Activated naive CD8-positive, alpha-beta T cell (primary cell): ENCODE data around the gene ETV3.

Experiments used
- H3K27ac Mint-ChIP-seq: one replicate; pipeline ENCODE4 v1.8.0; 2021; ENCODE audit warnings: mixed read lengths
- H3K27me3 Mint-ChIP-seq: one replicate; pipeline ENCODE4 v1.8.0; 2021; ENCODE audit warnings: mixed read lengths
- H3K36me3 Mint-ChIP-seq: one replicate; pipeline ENCODE4 v1.8.0; 2021; ENCODE audit warnings: mixed read lengths
- H3K4me1 Mint-ChIP-seq: one replicate; pipeline ENCODE4 v1.8.0; 2021; ENCODE audit warnings: low read depth, mixed read lengths
- H3K4me3 Mint-ChIP-seq: one replicate; pipeline ENCODE4 v1.8.0; 2021; ENCODE audit warnings: mild to moderate bottlenecking, mixed read lengths
- H3K9me3 Mint-ChIP-seq: one replicate; pipeline ENCODE4 v1.8.0; 2021; ENCODE audit warnings: low read depth, mixed read lengths

ETV3 gene

DNA sequence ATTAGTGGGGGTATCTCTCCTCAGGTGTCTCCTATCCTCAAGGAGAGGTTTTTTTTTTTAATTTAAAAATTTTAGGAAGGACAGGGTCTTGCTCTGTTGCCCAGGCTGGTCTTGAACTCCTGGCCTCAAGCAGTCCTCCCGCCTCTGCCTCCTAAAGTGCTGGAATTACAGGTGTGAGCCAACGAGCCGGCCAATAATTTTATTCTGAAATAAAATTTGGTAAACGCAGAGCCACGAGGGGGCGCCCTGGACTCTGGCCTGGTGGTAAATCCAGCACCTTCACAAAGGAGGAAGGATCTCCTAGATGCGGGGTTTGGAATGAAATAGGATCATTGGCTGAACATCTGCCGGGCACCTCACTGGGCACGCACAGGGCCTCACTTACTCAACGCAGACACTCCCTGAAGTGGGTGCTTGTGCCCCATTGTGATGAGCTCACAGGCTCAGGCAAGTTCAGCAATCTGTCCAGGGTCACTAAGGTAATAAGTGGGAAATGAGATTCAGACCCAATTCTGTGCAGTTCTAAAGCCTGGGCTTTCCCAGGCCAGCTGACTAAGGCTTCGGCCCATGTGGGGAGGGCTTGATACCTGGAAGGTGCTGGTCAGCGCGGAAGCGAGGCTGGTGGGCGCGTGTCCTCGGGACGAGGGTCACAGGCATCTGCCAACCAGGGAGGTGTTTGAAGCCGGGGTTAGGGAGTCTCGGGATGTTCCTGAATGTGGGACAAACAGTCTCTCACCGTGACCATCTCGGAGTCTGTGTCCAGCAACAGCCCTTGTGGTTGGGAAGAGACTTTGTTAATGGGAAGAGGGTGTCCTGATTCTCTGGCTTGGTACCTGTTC lies 32.7 kb upstream of the ETV3 start:
- Mint-ChIP-seq H3K27me3 (peaks cover 3% of the 10 kb centered on the region), H3K27ac (no peak overlapping the region), H3K36me3 (no peaks in the 10 kb centered on the region), H3K4me1 (no peaks in the 10 kb centered on the region), H3K9me3 (no peaks in the 10 kb centered on the region), H3K4me3 (no peak overlapping the region)

DNA sequence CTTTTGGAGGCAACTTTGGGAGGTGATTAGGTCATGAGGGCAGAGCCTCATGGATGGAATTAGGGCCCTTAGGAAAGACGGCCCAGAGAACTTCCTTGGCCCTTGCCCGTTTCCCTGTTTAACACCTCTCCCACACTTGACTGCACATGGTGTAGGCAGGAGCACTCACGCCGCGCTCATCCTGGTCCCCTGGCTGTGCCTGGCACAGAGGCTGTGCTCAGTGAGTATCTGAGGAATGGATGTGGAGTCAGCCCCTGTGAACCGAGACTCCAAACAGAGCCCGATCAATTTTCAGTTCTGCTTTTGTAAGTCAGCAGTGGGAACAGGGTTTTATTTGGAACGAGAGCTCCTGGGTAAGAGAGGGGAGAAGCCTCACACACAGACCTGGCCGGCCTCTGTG lies 29.8 kb upstream of the ETV3 start:
- Mint-ChIP-seq H3K27me3 (peaks cover 6% of the 10 kb centered on the region), H3K36me3 (no peaks in the 10 kb centered on the region), H3K27ac (no peak overlapping the region), H3K4me1 (peaks cover 5% of the 10 kb centered on the region), H3K9me3 (no peaks in the 10 kb centered on the region), H3K4me3 (no peak overlapping the region)

DNA sequence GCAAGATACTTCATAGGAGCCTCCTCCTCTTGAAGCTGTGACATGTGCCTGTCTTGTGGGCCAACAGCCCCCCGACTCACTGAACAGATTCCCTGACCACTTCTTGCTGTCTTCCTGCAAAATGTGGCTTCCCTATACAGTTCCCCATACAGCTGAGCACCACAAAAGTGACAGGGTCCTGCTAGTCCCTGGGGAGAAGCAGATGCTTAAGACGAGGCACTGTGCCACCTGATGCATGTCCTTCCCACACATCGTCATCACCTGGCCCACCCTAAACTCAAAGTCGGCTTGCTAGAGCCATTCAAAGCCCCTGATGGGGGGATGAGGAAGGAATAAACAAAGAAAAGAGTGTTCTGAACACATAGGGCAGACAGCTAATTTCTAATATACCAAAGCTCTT lies 29.2 kb upstream of the ETV3 start:
- H3K27me3 Mint-ChIP-seq: peaks cover 6% of the 10 kb centered on the region
- H3K27ac Mint-ChIP-seq: no peak overlapping the region
- peaks cover 5% of the 10 kb centered on the region for H3K4me1 Mint-ChIP-seq
- no peaks in the 10 kb centered on the region for H3K36me3 Mint-ChIP-seq
- no peak overlapping the region for H3K4me3 Mint-ChIP-seq
- H3K9me3 Mint-ChIP-seq: no peaks in the 10 kb centered on the region

DNA sequence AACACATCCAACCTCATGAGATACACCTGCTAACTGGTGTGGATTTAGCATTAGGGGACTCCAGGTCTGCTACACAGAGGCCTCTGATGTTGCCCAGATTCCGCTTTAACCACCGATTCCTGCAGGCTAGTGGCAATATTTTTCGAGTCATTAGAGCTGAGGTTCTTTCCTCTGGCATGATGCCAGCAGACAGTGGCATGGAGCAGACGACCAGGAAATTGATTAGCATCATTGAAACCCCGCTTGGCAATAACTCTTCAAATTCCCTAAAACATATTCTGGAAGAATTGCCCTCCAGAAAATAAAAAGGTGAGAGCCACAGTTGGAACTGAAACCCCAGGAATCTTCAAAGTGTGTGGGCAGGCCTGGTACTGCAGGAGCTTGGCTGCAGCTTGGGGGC lies 28.4 kb upstream of the ETV3 start:
- Mint-ChIP-seq H3K27ac (no peak overlapping the region), H3K27me3 (peaks cover 5% of the 10 kb centered on the region), H3K4me1 (peaks cover 5% of the 10 kb centered on the region), H3K9me3 (no peaks in the 10 kb centered on the region), H3K36me3 (no peaks in the 10 kb centered on the region), H3K4me3 (no peak overlapping the region)

DNA sequence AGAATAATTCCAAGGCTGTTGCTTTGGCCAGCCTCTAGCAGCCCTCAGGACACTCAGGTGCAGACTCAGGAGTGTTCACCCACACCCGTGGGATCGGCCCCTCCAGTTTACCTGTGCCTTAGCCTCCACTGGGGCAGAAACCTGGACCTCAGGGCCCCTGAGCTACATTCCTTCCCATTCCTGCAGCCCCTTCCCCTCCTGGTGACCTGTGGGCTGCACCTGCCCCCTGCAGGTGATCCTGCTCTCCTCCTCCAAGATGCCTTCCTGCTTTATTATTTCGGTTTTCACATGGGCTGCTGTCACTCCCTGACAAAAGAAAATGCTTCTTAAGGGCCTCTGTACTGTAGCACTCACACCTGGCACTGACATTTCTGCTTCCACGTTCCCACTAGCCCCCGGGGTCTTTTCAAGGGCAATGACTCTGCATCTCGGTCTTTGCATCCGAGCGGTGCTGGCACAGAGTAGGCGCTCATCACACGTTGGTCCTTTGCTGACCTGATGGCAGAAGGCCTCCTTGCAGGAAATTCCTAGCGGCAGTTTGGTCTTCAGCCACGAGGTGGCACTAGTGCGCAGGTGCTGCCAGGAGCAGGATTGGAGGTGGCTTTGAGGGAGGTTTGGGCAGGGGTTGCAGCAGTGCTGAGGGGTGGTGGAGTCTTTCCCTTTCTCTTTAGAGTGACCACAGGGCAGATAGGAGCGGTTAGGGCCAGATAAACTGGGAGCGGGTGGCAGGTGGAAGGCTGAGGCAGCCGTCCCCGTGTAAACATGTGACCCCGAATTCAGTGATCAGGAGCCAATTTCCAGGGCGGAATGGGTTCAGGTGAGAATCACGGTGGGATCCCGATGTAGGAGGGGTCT lies 25.3 kb upstream of the ETV3 start:
- Mint-ChIP-seq H3K4me1 (peaks cover 5% of the 10 kb centered on the region), H3K36me3 (no peaks in the 10 kb centered on the region), H3K9me3 (no peaks in the 10 kb centered on the region), H3K4me3 (peak overlapping the region; percentile 57), H3K27ac (no peak overlapping the region), H3K27me3 (peaks cover 3% of the 10 kb centered on the region)

DNA sequence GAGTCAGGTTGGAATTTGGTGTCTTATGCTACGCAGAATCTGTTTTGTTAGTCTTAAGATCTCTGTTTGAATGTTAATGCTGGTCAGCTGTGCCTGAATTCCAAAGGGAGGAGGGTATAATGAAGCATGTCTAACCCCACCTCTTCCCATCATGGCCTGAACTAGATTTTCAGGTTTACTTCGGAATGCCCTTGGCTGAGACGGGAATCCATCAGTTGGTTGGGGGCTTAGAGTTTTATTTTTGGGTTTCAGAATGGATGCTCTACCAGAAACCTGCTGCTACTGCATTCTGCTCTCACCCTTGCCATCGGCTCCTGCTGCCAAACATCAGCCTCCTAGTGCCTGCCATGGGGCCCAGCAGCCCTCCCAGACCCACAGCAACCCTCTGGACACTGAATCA lies 24.1 kb upstream of the ETV3 start:
- H3K36me3 Mint-ChIP-seq: no peaks in the 10 kb centered on the region
- no peak overlapping the region for H3K27ac Mint-ChIP-seq
- H3K9me3 Mint-ChIP-seq: no peaks in the 10 kb centered on the region
- no peak overlapping the region for H3K4me3 Mint-ChIP-seq
- H3K4me1 Mint-ChIP-seq: peaks cover 5% of the 10 kb centered on the region
- peaks cover 3% of the 10 kb centered on the region for H3K27me3 Mint-ChIP-seq

DNA sequence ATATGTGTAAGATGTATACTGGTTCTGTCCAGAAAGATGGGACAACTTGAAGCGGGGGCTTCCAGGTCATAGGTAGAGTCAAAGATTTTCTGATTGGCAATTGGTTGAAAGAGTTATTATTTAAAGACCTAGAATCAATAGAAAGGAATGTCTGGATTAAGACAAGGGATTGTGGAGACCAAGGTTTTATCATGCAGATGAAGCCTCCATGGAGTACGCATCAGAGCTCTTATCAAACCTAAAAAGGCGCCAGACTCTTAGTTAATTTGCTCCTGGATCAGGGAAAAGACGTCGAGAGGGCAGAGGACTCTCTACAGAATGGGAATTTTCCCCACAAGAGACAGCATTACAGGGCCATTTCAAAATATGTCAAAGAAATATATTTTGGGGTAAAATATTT lies 23.7 kb upstream of the ETV3 start:
- Mint-ChIP-seq H3K9me3 (no peaks in the 10 kb centered on the region), H3K4me3 (no peak overlapping the region), H3K4me1 (peaks cover 5% of the 10 kb centered on the region), H3K36me3 (no peaks in the 10 kb centered on the region), H3K27me3 (peaks cover 3% of the 10 kb centered on the region), H3K27ac (no peak overlapping the region)

DNA sequence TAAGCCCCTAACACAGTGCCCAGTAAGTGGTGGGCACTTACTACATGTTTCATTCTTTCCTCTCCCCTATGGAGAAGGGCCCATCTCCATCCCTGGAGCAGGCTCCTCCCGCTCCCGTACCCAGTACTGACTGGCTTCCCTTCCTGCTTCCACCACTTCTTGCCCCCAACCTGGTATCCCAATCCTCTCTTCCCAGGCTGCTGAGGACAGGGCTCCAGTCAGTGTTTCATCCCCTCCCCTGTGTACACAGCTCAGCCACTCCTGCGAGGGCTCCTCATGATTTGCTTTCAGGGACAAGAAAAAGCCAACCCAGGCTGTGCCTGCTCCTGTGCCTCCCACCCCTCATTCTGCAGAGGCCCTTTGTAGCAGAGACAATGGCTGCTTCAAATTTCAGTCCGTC lies 20.8 kb upstream of the ETV3 start:
- H3K27me3 Mint-ChIP-seq: peaks cover 8% of the 10 kb centered on the region
- no peak overlapping the region for H3K27ac Mint-ChIP-seq
- H3K4me3 Mint-ChIP-seq: no peak overlapping the region
- no peaks in the 10 kb centered on the region for H3K36me3 Mint-ChIP-seq
- no peaks in the 10 kb centered on the region for H3K9me3 Mint-ChIP-seq
- H3K4me1 Mint-ChIP-seq: peaks cover 17% of the 10 kb centered on the region

DNA sequence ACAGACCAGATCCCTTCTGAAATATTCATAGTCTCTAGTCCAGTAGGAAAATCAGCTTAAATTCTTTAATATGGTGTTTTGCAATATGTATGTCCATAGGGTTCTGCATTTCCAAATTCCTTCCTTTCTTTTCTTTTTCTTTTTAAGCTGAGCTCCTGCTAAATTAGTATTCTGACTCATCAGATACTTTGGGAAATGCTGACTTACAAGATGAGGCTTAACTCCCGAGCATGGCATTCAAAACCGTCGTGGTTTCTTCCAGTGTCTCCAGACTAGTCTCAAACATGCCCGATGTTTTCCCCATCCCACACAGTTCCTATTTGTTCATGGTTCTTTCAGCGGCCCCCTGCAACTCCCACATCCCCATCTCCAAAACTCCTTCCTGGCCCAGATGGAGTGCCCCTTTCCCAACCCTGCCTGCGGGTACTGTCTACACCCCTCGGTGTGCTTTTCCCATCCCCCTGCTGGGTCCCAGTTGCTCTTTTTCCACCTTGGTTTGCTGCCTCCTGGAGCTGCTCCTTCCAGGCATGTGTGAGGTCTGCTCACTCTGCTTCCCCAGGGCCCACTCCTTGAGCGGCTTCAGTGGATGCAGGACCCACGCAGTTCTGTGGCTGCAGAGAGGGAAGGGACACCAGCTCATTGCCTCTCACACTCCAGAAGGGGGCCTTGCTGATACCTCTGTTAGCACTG lies 19.5 kb upstream of the ETV3 start:
- Mint-ChIP-seq H3K36me3 (no peaks in the 10 kb centered on the region), H3K27me3 (peaks cover 5% of the 10 kb centered on the region), H3K27ac (no peak overlapping the region), H3K4me3 (no peak overlapping the region), H3K9me3 (no peaks in the 10 kb centered on the region), H3K4me1 (peaks cover 19% of the 10 kb centered on the region)

DNA sequence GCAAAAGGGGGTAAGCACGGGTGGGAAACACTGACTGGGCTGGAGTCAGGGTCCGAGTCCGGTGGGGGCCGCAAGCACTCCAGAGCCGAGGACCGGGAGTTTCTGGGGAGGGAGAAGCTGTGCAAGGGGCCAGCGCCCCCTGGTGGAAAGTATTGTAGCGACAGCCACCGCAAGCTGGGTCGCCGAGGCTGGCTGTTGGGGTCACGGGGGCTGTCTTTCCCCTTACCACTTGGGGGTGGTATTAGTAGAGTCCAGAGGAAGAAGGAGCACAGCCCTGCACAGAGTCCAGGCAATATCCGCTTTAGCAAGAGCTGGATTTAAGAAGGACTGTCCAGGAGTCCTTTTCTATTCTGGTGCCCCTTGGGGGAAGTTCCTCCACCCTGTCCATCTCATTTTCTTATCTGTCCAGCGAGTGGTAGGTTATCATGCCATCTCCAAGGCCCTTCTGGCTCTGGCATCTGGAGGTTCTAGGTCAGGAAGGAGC lies 17.9 kb upstream of the ETV3 start:
- Mint-ChIP-seq H3K9me3 (no peaks in the 10 kb centered on the region), H3K27ac (no peak overlapping the region), H3K4me1 (peaks cover 21% of the 10 kb centered on the region)

DNA sequence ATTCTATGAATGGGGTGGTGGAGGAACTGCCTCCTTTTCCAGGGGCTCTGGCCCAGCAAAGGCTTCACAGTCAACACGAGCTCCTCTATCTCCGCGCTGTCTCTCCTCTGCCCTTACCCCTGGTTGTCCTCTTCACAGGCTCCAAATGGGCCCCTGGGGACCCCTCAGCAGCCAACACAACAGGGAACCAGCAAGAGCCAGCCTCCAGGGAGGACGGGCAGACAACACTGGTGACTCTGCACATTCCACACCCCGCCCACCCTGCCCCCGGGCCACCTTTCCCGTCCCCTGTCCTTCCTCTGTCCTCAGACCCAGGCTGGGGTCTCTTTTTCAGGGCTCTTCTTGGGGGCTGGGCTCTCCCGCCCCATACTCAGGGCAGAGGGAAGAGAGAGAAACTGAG lies 17.5 kb upstream of the ETV3 start:
- peaks cover 5% of the 10 kb centered on the region for H3K27me3 Mint-ChIP-seq

More for the DNA sequence above, 17.9 kb upstream of the ETV3 start:
- H3K36me3 Mint-ChIP-seq: no peaks in the 10 kb centered on the region
- peaks cover 5% of the 10 kb centered on the region for H3K27me3 Mint-ChIP-seq
- H3K4me3 Mint-ChIP-seq: peak overlapping the region; percentile 46

DNA sequence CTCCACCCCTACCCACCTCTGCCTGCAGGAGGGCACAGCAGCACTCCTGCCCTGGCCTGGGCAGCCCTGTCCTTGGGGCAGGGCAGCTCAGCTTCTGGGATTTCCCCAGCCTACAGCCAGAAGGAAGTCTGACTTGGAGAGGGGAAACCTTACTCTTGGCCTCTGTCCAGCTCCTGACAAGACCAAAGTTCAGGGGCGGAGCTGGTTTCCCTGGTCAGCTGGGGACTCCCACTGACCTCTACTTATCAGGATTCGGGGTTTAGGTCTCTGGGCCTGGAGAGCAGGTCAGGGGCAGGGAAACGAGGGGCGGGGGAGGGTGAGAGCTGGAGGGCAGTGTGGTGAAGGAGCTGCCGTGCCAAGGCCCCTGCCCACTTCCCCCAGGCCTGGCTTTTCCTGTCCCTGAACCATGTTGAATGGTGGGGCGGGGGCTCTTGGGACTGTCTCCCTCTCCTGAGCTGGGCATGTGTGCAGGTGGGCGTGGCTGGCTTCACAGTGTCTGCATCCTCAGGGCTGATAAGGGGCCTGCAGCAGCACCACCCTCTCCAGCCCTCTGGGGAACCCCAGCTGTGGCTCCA lies 16.8 kb upstream of the ETV3 start:
- Mint-ChIP-seq H3K4me1 (peaks cover 26% of the 10 kb centered on the region), H3K9me3 (no peaks in the 10 kb centered on the region), H3K27me3 (peaks cover 5% of the 10 kb centered on the region), H3K36me3 (no peaks in the 10 kb centered on the region), H3K4me3 (no peak overlapping the region), H3K27ac (no peak overlapping the region)

More for the DNA sequence above, 17.5 kb upstream of the ETV3 start:
- no peak overlapping the region for H3K27ac Mint-ChIP-seq
- H3K4me1 Mint-ChIP-seq: peaks cover 25% of the 10 kb centered on the region
- H3K9me3 Mint-ChIP-seq: no peaks in the 10 kb centered on the region
- no peaks in the 10 kb centered on the region for H3K36me3 Mint-ChIP-seq
- H3K4me3 Mint-ChIP-seq: peak overlapping the region; percentile 46

DNA sequence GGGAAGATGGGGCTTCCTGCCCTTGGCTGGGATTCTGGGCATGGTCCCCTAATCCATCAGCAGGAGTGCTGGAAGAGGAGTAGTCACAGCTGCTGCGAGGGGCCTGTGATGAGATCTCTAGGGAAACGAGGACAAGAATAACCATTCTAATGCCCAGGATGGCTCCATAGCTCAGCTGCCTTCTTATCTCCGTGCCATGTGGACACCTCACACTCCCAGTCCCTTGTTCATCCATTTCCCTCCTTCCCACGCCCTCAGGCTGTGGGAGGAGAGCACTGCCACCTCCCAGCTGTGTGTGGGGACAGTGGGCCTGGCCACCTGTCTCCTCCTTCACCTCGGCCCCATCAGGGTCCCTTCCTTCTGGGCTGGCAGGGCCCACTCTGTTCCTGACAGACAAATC lies 16.1 kb upstream of the ETV3 start:
- Mint-ChIP-seq H3K27ac (no peak overlapping the region), H3K4me1 (peaks cover 26% of the 10 kb centered on the region), H3K9me3 (no peaks in the 10 kb centered on the region), H3K4me3 (no peak overlapping the region), H3K36me3 (no peaks in the 10 kb centered on the region), H3K27me3 (peaks cover 5% of the 10 kb centered on the region)

DNA sequence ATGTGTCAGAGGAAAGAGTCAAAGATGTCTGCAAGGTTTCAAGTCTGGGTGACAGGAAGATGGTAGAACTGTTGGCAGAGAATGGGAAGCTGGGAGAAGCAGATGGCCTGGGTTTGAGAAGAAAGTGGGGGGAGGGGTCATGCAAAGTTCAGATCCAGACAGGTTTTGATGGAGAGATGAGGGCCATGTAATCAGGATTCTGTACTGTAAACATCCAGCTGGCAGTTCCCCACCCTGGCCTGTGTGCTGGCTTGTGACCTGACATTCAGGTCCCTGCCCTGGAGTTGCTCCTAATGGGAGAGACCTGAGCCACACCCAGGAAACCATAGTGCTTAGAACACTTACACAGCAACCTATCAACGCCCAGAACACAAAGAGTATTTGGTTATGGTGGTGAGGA lies 15.6 kb upstream of the ETV3 start:
- H3K9me3 Mint-ChIP-seq: no peaks in the 10 kb centered on the region
- H3K36me3 Mint-ChIP-seq: no peaks in the 10 kb centered on the region
- peaks cover 26% of the 10 kb centered on the region for H3K4me1 Mint-ChIP-seq
- no peak overlapping the region for H3K27ac Mint-ChIP-seq
- H3K4me3 Mint-ChIP-seq: no peak overlapping the region
- peaks cover 5% of the 10 kb centered on the region for H3K27me3 Mint-ChIP-seq
